K562 (cell line): ENCODE results near the gene POLL. TPM values are rescaled to one million over a fixed set of nuclear protein-coding genes. Genes with fewer than 3 reads are reported as not detected.
A peak's percentile ranks its signal among the peaks of the same experiment; 100 is the strongest.

Experiments
- C11orf30 ChIP-seq: fragments of 450-650 bp; IDR thresholded peaks from 2 replicates; pipeline ENCODE4 v1.6.1; 2016; ENCODE audit warnings: low read depth, mild to moderate bottlenecking
- CXXC5 ChIP-seq: fragments of 250-450 bp; sonication (Bioruptor Pico); IDR thresholded peaks from 2 replicates; pipeline ENCODE4 v1.8.0; 2022; ENCODE audit warnings: inconsistent platforms, mild to moderate bottlenecking, moderate library complexity
- ELK3 ChIP-seq: fragments of 450-650 bp; formaldehyde crosslinking; IDR thresholded peaks from 2 replicates; pipeline ENCODE4 v1.4.0; 2020; ENCODE audit warnings: mild to moderate bottlenecking
- EZH2 ChIP-seq: IDR thresholded peaks from 2 replicates; pipeline ENCODE4 v1.6.1; 2012; ENCODE audit warnings: low read depth, mild to moderate bottlenecking, inconsistent platforms, low read length, borderline replicate concordance
- HBP1 ChIP-seq: fragments of 450-650 bp; formaldehyde crosslinking; IDR thresholded peaks from 2 replicates; pipeline ENCODE4 v1.4.0; 2022; ENCODE audit warnings: missing genetic modification characterization
- HCFC1 ChIP-seq: IDR thresholded peaks from 2 replicates; pipeline ENCODE4 v1.6.1; 2012; ENCODE audit warnings: low read depth, low read length, improper control_type of control experiment
- HINFP ChIP-seq: fragments of 450-650 bp; conservative IDR thresholded peaks from 2 replicates; pipeline ENCODE4 v1.6.1; 2016; ENCODE audit warnings: missing genetic modification characterization, low read depth, mild to moderate bottlenecking, control low read depth, missing compliant biosample characterization
- HNRNPK ChIP-seq: fragments of 200-400 bp; formaldehyde crosslinking; IDR thresholded peaks from one replicate; pipeline ENCODE4 v1.6.1; 2018; ENCODE audit warnings: mild to moderate bottlenecking, low read depth, low read length; ENCODE audit not compliant: poor library complexity, severe bottlenecking
- MLLT1 ChIP-seq, 2 experiments: fragments of 450-650 bp; IDR thresholded peaks; 2 replicates each; pipeline ENCODE4 v1.6.1; 2016
- MLX ChIP-seq, 2 experiments: fragments of 450-650 bp in 1 of 2; sonication (generic) in 1 of 2; formaldehyde crosslinking; conservative IDR thresholded peaks; 2 replicates each; pipeline versions ENCODE4 v1.4.0 to v1.8.1; 2020 to 2022; ENCODE audit warnings: mild to moderate bottlenecking in 1 of 2, missing genetic modification reagents in 1 of 2
- NCOA6 ChIP-seq: fragments of 450-650 bp; IDR thresholded peaks from 2 replicates; pipeline ENCODE4 v1.6.1; 2017; ENCODE audit warnings: mild to moderate bottlenecking
- NRF1 ChIP-seq, 2 experiments: fragments of 450-650 bp; IDR thresholded peaks in 1 of 2; conservative IDR thresholded peaks in 1 of 2; 2 replicates each; pipeline ENCODE4 v1.6.1; 2014; ENCODE audit warnings: mild to moderate bottlenecking in 2 of 2
- PBX2 ChIP-seq, 2 experiments: IDR thresholded peaks in 1 of 2; conservative IDR thresholded peaks in 1 of 2; 2 replicates each; pipeline ENCODE4 v1.6.1; 2016; ENCODE audit warnings: low read depth in 2 of 2, mild to moderate bottlenecking in 1 of 2, missing compliant biosample characterization in 1 of 2, missing genetic modification characterization in 1 of 2, moderate library complexity in 1 of 2
- PML ChIP-seq: IDR thresholded peaks from 2 replicates; pipeline ENCODE4 v1.6.1; 2012; ENCODE audit warnings: low read length, inconsistent platforms
- POLR2B ChIP-seq: fragments of 450-650 bp; IDR thresholded peaks from 2 replicates; pipeline ENCODE4 v1.6.1; 2018; ENCODE audit warnings: low read depth; ENCODE audit not compliant: partially characterized antibody
- SIX5 ChIP-seq, 2 experiments: IDR thresholded peaks; 2 replicates each; pipeline ENCODE4 v1.6.1; 2011; ENCODE audit warnings: low read length in 2 of 2, borderline replicate concordance in 1 of 2, low read depth in 1 of 2, mild to moderate bottlenecking in 1 of 2, moderate library complexity in 1 of 2; ENCODE audit not compliant: insufficient read depth in 1 of 2
- WHSC1 ChIP-seq: IDR thresholded peaks from one replicate; pipeline ENCODE4 v1.6.1; 2012; ENCODE audit warnings: low read length, control low read depth, inconsistent platforms
- ZFX ChIP-seq: sonication (generic); formaldehyde crosslinking; IDR thresholded peaks from 2 replicates; pipeline ENCODE4 v1.8.0; 2022; ENCODE audit warnings: mild to moderate bottlenecking, missing genetic modification reagents, moderate library complexity
- polyA plus RNA-seq, 8 experiments: library from polyadenylated mRNA; depleted of rRNA in 4 of 8; stranded (reverse) in 5 of 8; unstranded in 3 of 8; fragments of >200 nt; fragmentation: Nextera tagmentation in 2 of 8; fragmentation: Illumina TruSeq in 1 of 8; extraction: Ambion mirVana in 2 of 8; extraction: Trizol in 1 of 8; gene quantifications; 2 replicates each; pipeline versions ENCODE4 v1.2.1 to v1.2.3, GENCODE V29; 2011 to 2014; ENCODE audit warnings: inconsistent platforms in 1 of 8, missing spikeins in 1 of 8
- total RNA-seq, 7 experiments: library from RNA; depleted of rRNA in 6 of 7; stranded (reverse); fragments of >200 nt in 6 of 7; fragmentation: Illumina TruSeq in 2 of 7; extraction: Trizol in 2 of 7; gene quantifications; 2 replicates each; pipeline versions ENCODE4 v1.2.1 to v1.2.3, GENCODE V29; 2011 to 2021; ENCODE audit warnings: low replicate concordance in 1 of 7

The POLL gene
- total and polyA plus RNA-seq, 9 of the 15 experiments (the other 6 are each of a cell fraction or from before 2014, with no cell fraction given), result 1.2 to 18.7 (median 10.9) TPM

GRCh38 chr10:101576211-101576863, 11.7 kb downstream of the POLL start (continued):
- no peak for TF ChIP-seq PBX2 (CRISPR knock-in tag; IDR thresholded peaks at IDR 0.05; ENCODE audit: low read depth)
- no peak for TF ChIP-seq PBX2 (tag; conservative IDR thresholded peaks at IDR 0.05; ENCODE audit: low read depth)
- TF ChIP-seq POLR2B, result no peak
- no peak for TF ChIP-seq NRF1 (conservative IDR thresholded peaks at IDR 0.05 in 1 of 2, IDR thresholded peaks at IDR 0.05 in 1 of 2)
- TF ChIP-seq ZFX (CRISPR knock-in tag), result peak; percentile 44; the same call in 1 of the 2 replicates
- TF ChIP-seq PML, result no peak
- TF ChIP-seq C11orf30, result peak; percentile 84
- TF ChIP-seq EZH2, result no peak
- TF ChIP-seq WHSC1, result no peak
- no peak for TF ChIP-seq MLX (CRISPR knock-in tag; conservative IDR thresholded peaks at IDR 0.05)
- no peak for TF ChIP-seq HINFP (tag)
- no peak for TF ChIP-seq HCFC1
- no peak for TF ChIP-seq SIX5 (IDR thresholded peaks at IDR 0.05; ENCODE audit: borderline replicate concordance in 1 of 2, insufficient read depth in 1 of 2, low read depth in 1 of 2, low read length in 2 of 2)
- TF ChIP-seq ELK3 (CRISPR knock-in tag), result no peak
- TF ChIP-seq HBP1 (CRISPR knock-in tag), result no peak
- no peak; a peak in 1 of 4 replicates for TF ChIP-seq MLLT1 (IDR thresholded peaks at IDR 0.05)
- no peak for TF ChIP-seq HNRNPK
- TF ChIP-seq CXXC5 (CRISPR knock-in tag), result no peak
- TF ChIP-seq NCOA6, result no peak
